Activated CD8-positive, alpha-beta memory T cell treated with anti-CD3 and anti-CD28 coated beads for 36 hours (primary cell): ENCODE results near the gene RNF112. TPM values are rescaled to one million over a fixed set of nuclear protein-coding genes. Genes with fewer than 3 reads are reported as not detected.
"Not testable (repeated sequence)": the region's sequence is repeated elsewhere in the genome, so short reads cannot be mapped to it uniquely, and the experiment has no call there.

Source experiments
- CTCF ChIA-PET: fragments of 350-600 bp; sonication (Branson Sonifier 250); formaldehyde crosslinking; loops from one replicate; lab custom pipeline; 2021; ENCODE audit warnings: antibody characterized with exemption; lab: Charles Lee
- POLR2A ChIA-PET: fragments of 350-600 bp; sonication (Branson Sonifier 250); formaldehyde crosslinking; loops from one replicate; lab custom pipeline; 2021; ENCODE audit warnings: antibody characterized with exemption; lab: Charles Lee
- total RNA-seq, 2 experiments: library from RNA; stranded (reverse); gene quantifications; one replicate each; pipeline ENCODE4 v1.2.3, GENCODE V29; 2021

RNF112 gene
- total RNA-seq, 2 experiments from 2014 or later, result 0.06 to 0.27 TPM

GRCh38 chr17:19456016-19456927, 45.2 kb downstream of the RNF112 start:
- POLR2A ChIA-PET, result no interaction called here
- CTCF ChIA-PET, result interaction anchor here (1.0 to 2.2 kb wide), 5 partner anchors 9 to 150 kb away, joined by 3 to 8 read pairs (median 3); no protein-coding TSS in a partner anchor

- ChIA-PET CTCF (interaction anchor here (1.1 to 2.2 kb wide), 3 partner anchors 10 to 151 kb away, joined by 3 to 8 read pairs (median 4); no protein-coding TSS in a partner anchor), POLR2A (no interaction called here)
These were observed 46.0 kb downstream of the RNF112 start for GRCh38 chr17:19457046-19457445.

DNA sequence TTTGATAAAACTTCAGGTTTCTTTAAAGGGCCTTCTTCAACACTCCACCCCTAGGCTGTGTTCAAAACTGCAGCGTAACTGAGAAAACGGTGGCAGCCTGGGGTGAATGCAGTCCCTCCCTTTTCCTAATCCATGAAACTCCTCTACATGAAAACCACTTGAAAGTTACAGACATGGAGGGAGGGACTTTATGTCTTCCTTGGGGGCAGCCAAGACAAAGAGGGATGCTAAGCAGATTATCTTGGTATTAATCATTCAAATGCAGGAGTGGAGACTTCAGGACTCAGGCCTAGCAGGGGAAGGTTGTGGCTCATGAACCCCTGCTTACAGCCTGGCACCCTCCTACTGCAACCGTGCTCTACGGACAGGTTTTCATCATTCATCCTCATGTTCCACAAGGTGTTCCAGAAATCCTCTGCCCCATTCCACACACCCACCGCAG, 46.8 kb downstream of the RNF112 start:
- ChIA-PET CTCF (interaction anchor here (0.7 to 1.2 kb wide), 2 partner anchors 95 to 218 kb away, joined by 3 read pairs; no protein-coding TSS in a partner anchor), POLR2A (no interaction called here)

DNA sequence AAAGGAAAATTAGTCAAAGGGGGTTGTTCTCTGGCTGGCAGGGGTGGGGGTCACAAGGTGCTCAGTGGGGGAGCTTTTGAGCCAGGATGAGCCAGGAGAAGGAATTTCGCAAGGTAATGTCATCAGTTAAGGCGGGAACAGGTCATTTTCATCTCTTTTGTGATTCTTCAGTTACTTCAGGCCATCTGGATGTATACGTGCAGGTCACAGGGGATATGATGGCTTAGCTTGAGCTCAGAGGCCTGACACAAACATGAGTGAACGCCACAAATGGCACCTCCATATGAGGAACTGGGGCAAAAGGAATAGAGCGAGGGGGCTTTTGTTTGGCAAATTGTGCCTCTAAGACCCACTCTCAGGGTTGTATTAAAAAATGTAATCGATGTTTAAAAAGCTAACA, 47.4 kb downstream of the RNF112 start:
- POLR2A ChIA-PET, result not testable (repeated sequence)
- CTCF ChIA-PET, result interaction anchor here (0.7 kb wide), 1 partner anchor 219 kb away, joined by 3 read pairs; no protein-coding TSS in a partner anchor

DNA sequence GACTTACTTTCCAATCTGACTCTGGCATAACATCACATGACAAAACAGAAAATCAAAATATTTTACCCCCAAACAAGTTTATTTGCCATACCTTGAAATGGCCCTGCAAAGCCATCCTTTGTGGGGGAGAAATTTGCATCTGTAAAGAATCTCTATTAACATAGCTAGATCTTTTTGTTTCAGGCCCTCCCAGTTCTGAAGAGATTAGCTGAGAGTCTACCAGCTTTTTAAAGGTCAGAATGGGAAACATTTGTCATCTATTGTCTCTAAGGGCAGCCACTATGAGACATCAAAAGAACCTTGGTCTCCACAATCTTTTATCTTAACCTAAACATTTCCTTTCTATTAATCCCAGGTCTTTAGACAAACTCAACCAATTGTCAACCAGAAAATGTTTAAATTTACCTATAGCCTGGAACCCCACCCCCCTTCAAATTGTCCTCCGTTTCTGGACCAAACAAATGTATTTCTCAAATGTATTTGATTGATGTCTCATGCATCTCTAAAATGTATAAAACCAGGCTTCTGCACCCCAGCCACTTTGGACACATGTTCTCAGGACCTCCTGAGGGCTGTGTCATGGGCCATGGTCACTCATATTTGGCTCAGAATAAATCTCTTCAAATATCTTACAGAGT, 48.1 kb downstream of the RNF112 start:
- POLR2A ChIA-PET, CTCF ChIA-PET: not testable (repeated sequence)

DNA sequence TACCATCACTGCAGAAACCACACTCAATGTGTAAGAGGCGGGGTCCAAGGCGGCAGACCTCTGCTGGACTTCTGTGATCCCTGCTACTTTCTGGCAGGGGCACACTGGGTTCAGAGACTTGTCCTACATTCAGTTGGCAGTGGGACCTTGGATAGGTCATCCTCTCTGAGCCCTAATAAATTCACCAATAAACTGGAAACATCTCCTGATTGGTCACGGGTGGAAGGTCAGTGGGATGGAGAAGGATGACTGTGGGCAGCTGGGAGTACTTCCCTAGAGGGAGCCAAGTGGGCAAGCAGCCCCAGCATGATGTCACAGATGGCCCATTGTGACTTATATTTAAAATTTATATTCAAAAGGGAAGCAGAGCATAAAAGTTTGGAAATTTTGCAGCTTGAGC, 49.7 kb downstream of the RNF112 start:
- ChIA-PET POLR2A (no interaction called here), CTCF (no interaction called here)

DNA sequence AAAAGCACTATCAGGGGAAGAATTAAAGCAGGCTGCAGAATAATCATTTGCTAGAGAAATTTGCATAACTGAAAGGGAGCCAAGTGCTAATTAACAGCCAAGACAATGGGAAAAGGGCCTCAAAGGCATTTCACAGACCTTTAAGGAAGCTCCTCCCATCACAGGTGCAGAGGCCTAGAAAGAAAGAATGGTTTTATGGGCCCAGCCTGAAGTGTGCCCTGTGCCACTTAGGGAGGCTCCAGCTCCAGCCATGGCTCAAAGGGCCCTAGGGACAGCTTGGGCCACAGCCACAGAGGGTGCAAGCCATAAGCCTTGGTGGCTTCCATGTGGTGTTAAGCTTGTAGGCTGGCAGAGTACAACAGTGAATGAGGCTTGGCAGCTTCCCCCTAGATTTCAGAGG, 50.1 kb downstream of the RNF112 start:
- ChIA-PET CTCF (no interaction called here), POLR2A (no interaction called here)

GRCh38 chr17:19461681-19462080, 50.6 kb downstream of the RNF112 start:
- ChIA-PET POLR2A (no interaction called here), CTCF (interaction anchor here (2.1 kb wide), 1 partner anchor 99 kb away, joined by 6 read pairs; the partner anchor contains the start of gene B9D1)

GRCh38 chr17:19462456-19463035, 51.5 kb downstream of the RNF112 start:
- POLR2A ChIA-PET, result not testable (repeated sequence)
- CTCF ChIA-PET, result interaction anchor here (2.1 kb wide), 1 partner anchor 100 kb away, joined by 6 read pairs; the partner anchor contains the start of gene B9D1

- CTCF ChIA-PET, result no interaction called here
These were observed 53.3 kb downstream of the RNF112 start for GRCh38 chr17:19464031-19465026.

More at GRCh38 chr17:19464031-19465026, 53.3 kb downstream of the RNF112 start:
- POLR2A ChIA-PET, result no interaction called here

Other genes starting within 250 kb of the RNF112 start
- gene EPN2, start 173.9 kb upstream of the RNF112 start, total RNA-seq, result 10 to 100 TPM; 10.2 to 11.5 TPM
- gene B9D1, start 48.5 kb upstream of the RNF112 start, total RNA-seq, result 1 to 10 TPM; 7.5 to 9.2 TPM
- 10 to 100 TPM; 18.5 to 19.1 TPM for gene MAPK7, start 32.7 kb upstream of the RNF112 start, total RNA-seq
- gene MFAP4, start 24.0 kb upstream of the RNF112 start, total RNA-seq, result not detected
- gene SLC47A1, start 122.6 kb downstream of the RNF112 start, total RNA-seq, result under 1 TPM; 0.27 to 0.30 TPM
- 10 to 100 TPM; 20.8 to 26.7 TPM for gene ALDH3A2, start 237.5 kb downstream of the RNF112 start, total RNA-seq